ENCODE data around the gene NDEL1.

The NDEL1 gene

DNA sequence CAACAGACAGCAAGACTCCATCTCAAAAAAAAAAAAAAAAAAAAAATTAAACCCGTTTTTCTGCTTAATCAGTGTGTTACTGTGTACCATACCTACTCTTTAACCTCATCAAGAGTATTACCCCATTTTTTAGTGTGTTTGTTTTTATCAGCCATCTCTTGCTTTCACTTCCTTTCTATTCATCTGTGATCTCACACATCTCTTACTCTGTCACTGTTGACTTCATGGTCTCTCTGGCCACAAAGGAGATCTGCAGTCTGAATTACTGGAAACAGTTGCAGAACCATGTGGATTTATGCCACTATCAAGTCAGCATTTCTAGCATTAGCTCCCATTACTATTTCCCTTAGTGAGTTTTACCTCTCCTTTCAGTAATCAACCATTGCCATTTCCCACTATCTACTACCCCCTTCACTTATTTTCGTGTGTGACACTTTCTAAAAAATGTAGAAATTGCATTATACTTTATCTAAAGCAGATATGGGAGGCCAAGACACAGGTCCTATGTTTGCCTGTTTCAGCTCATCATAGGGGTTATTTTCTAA is 20.1 kb downstream of the NDEL1 start:
- DNase-seq (ENCODE audit: insufficient read length, low spot score) (no peak), FAIRE-seq (no peak)
- TF ChIP-seq POLR2A (IDR thresholded peaks at IDR 0.05; ENCODE audit: low read depth, low read length): no peak

DNA sequence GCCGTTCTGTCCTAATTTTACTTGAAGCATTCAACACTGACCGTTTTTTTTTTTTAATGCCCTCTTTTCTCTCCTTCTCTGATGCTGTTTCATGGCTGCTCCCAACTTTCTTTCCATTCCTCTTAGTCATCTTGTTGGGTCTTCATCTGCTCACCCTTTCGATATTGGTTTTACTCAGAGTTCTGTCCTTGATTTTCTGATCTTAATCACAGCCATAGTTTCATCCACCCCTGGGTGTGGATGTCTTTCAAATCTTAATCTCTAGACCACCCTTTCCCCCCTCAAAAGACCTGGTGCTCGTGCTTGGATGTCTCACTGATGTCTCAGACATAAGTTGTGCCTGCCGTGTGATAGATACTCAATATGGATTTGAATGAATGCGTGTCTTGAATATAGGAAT is 22.4 kb downstream of the NDEL1 start:
- FAIRE-seq (no peak), DNase-seq (ENCODE audit: insufficient read length, low spot score) (no peak)
- TF ChIP-seq POLR2A (IDR thresholded peaks at IDR 0.05; ENCODE audit: low read depth, low read length): no peak

DNA sequence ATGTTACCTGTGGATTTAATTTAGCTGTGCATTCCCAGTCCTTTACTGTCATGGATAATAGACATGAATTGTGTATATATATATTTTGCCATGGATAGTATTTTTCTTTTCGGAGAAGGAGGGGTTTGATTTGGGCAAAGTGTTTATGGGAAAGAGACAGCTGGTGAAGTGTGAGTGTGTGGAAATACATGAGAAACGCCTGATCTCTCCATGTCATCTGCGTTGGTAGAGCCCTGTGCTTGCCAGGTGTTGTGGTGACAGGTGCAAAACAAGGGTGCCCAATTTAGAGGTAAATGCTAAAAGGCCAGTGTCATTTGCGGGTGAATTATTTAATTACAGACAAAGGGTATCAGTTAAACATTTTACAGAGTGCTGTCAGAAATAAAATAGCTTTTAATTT is 23.4 kb downstream of the NDEL1 start:
- FAIRE-seq (no peak), DNase-seq (ENCODE audit: insufficient read length, low spot score) (no peak)
- TF ChIP-seq POLR2A (IDR thresholded peaks at IDR 0.05; ENCODE audit: low read depth, low read length): no peak

DNA sequence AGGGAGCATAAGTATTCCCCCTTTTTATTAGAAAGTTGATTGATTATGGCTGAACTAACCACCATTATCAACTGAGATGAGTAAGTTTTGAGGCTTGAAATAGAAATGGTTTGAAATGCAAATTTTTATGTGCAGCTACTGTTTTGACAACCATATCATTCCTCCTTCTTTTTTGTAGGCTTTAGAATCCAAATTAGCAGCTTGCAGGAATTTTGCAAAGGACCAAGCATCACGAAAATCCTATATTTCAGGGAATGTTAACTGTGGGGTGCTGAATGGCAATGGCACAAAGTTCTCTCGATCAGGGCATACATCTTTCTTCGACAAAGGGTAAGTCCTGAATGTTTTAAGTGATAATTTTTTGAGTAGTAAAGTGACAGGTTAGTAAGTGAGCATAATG is 24.1 kb downstream of the NDEL1 start:
- TF ChIP-seq POLR2A (IDR thresholded peaks at IDR 0.05; ENCODE audit: low read depth, low read length): no peak
- FAIRE-seq: no peak
- DNase-seq (ENCODE audit: insufficient read length, low spot score): no peak

DNA sequence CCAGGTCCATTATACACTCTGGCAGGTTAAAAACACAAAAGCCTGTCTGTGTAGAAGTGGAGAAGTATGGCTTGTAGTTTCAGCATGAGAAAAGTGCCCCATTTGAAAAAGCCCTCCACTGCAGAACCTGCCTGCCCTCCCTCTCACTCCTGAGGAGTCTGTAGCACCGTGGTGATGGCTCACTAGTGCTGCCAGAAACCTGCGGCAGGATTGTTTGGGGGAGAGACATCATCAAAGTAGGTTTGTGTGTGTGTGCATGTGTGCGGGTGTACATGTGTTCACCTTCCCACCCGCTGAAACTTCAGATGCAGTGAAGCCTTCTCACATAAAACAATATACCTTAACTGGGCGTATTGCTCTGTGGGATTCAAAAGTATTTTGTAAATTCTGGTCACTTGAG is 26.9 kb downstream of the NDEL1 start:
- no peak for TF ChIP-seq POLR2A (IDR thresholded peaks at IDR 0.05; ENCODE audit: low read depth, low read length)
- FAIRE-seq (no peak), DNase-seq (ENCODE audit: insufficient read length, low spot score) (no peak)

DNA sequence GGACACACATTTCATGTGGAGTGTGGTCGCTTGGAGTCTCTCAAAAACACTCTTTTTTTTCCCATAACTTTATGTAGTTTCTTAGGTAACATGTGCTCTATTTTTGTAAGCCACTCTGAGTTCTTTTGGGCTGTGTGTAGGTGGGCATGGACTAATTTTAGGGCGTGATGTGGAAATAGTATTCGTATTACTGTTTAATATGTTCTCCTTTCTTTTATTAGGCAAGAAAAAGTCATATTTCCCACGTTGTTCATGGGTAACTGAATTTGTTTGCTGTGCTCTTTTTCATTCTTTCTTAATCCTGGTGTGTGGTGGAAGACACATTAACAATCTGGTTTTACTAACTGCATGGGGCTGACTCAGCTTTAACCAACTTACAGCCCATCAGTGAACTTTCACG is 27.4 kb downstream of the NDEL1 start:
- DNase-seq (ENCODE audit: insufficient read length, low spot score) (no peak), FAIRE-seq (no peak)
- no peak for TF ChIP-seq POLR2A (IDR thresholded peaks at IDR 0.05; ENCODE audit: low read depth, low read length)

DNA sequence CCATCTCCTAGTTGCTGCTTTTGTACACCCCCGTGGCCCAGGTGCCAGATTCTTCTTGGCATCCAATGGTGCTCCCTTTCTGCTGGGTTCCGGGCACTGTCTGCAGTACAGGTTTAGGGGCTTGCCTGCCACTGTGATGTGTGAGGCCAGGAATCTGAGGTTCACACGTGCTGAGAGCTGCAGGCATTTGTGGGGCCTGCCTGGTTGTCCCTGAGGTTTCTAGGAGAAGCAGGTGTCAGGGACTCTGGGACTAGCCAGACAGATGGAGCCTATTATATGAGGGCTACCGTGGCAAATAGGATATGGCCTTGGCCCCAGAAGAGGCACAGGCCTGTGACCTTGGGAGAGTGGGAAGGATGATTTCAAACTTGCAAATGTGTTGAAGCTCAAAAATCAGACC is 29.3 kb downstream of the NDEL1 start:
- DNase-seq (ENCODE audit: insufficient read length, low spot score): no peak
- no peak for FAIRE-seq
- no peak for TF ChIP-seq POLR2A (IDR thresholded peaks at IDR 0.05; ENCODE audit: low read depth, low read length)

DNA sequence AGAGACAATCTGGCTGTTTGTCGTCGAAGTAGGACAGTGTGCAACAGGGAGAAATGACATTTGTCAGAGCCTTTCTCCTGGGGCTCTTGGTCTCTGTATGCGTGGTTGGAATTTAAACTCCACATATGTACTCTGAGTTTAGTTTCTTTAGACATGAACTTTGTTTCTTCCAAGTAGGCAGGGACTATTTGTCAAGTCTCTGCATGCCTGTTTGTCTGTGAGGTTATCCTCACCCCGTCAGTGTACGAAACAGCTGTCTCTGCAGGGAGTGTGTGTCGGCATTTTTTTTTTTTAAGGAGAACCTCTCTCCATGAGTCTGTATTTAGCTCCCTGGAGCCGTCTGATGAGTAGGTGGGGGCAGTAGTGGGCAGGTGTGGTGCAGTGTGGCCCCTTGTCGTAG is 29.7 kb downstream of the NDEL1 start:
- no peak for TF ChIP-seq POLR2A (IDR thresholded peaks at IDR 0.05; ENCODE audit: low read depth, low read length)
- DNase-seq (ENCODE audit: insufficient read length, low spot score) (no peak), FAIRE-seq (no peak)

DNA sequence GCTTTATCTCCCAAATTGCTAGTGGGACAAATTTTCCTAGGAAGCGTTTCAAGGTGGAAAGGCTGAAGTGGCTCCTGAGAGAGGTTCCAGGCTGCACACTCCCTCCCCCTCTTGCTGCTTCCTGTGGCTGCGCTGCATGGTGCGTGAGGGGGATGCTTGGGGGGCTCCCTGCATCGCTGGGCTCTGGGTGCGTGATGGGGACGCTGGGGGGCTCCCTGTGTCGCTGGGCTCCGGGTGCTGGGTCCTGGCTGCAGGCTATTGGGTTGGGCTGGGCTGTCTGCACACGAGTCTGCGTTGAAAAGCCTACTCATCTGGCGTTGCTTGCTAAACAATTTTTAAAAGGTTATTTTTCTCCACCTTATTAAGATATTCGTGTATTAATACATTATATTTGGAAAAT is 30.1 kb downstream of the NDEL1 start:
- DNase-seq (ENCODE audit: insufficient read length, low spot score): no peak
- no peak for TF ChIP-seq POLR2A (IDR thresholded peaks at IDR 0.05; ENCODE audit: low read depth, low read length)
- FAIRE-seq: no peak

DNA sequence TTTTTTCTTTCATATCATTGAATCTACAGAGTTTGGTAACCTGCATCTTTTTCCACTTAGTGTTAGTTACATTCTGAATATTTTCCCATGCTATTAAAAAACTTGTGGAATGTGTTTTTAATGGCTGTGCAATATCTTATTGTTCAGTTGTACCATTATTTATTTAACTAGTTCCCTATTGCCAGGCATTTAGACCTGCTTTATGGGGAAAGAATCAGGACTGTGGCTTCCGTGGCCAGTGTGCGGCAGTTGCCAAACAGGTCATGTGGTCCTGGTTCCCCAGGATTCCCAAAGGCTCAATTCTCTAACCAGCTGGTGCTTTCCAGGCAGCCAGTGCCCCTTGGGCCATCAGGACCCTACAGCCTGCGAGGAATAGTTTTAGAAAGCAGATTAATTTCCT is 30.8 kb downstream of the NDEL1 start:
- TF ChIP-seq POLR2A (IDR thresholded peaks at IDR 0.05; ENCODE audit: low read depth, low read length): no peak
- no peak for DNase-seq (ENCODE audit: insufficient read length, low spot score)

DNA sequence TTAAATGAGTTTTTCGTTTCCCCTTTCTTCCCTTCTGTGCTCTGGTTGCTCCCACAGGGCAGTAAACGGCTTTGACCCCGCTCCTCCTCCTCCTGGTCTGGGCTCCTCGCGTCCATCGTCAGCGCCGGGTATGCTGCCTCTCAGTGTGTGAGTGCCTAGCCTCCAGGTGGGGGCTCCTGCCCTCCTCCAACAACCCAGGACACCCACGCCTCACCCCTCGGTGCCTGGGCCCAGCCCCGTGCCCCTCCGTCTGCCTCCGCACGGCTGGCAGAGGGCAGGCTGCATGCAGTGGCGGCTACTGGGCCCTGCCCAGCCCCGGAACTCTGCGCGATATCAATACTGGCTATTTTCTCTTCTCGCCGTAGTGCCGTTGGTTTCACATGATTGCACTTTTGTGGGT is 31.2 kb downstream of the NDEL1 start:
- FAIRE-seq: no peak
- no peak for TF ChIP-seq POLR2A (IDR thresholded peaks at IDR 0.05; ENCODE audit: low read depth, low read length)
- DNase-seq (ENCODE audit: insufficient read length, low spot score): no peak

More for the DNA sequence above, 30.8 kb downstream of the NDEL1 start:
- FAIRE-seq: no peak

DNA sequence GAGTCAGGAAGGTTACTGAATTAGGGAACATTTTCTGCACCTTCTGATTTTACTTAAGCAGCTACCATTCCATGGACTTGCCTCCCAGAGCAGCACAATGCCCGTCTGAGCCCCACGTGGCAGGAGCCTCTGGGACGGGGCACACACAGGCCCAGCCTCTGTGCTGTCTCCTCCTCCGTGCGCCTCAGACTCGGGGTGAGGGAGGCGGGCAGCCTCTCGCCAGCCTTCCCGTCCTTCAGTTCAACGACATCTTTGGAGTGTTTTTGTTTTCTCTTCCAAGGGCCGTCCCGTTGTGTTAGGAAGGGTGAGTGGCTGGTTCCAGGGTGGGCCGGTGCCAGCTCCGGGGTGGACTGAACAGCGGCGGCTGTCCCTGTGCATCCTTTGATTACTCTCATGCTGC is 31.8 kb downstream of the NDEL1 start:
- FAIRE-seq: no peak

DNA sequence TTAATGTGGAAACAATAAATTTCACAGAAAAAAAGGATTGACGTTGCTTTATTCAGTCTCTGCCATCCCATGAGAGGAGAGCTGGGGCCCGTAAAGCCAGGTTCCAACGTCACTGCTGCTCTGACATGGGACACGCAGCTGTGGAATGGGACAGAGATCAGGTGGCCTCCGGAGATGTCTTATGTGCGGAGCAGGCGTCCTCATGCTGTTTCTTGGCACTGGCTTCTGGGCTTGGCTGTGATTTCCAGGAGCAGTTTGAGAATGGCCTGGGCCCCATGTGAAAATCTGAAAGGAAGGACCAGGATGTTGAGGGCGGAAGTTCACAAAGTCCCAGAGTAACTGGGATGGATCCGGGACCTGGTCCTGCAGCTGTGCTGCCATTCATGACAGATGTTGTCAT is 32.4 kb downstream of the NDEL1 start:
- TF ChIP-seq POLR2A (IDR thresholded peaks at IDR 0.05; ENCODE audit: low read depth, low read length): no peak
- no peak for FAIRE-seq
- no peak for DNase-seq (ENCODE audit: insufficient read length, low spot score)

More for the DNA sequence above, 31.8 kb downstream of the NDEL1 start:
- DNase-seq (ENCODE audit: insufficient read length, low spot score): no peak
- no peak for TF ChIP-seq POLR2A (IDR thresholded peaks at IDR 0.05; ENCODE audit: low read depth, low read length)

DNA sequence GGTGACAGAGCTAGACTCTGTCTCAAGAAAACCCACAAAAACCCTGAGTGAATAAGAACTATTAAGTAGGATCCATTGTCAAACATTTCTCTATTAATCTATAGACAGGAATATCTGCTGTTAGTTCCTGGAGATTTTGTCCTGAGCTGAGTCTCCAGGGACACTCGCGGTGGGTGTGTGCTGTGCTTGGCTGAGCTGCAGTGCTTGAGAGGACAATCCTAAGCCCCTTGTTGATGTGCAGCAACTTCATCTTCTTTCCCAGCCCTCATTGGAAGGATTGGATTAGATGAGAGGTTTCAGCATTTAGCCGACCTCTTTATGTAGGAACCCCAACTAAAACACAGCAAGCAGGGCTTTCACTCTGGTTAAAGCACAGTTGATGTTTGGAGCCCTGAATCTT is 33.3 kb downstream of the NDEL1 start:
- no peak for DNase-seq (ENCODE audit: insufficient read length, low spot score)
- no peak for TF ChIP-seq POLR2A (IDR thresholded peaks at IDR 0.05; ENCODE audit: low read depth, low read length)
- FAIRE-seq: no peak

DNA sequence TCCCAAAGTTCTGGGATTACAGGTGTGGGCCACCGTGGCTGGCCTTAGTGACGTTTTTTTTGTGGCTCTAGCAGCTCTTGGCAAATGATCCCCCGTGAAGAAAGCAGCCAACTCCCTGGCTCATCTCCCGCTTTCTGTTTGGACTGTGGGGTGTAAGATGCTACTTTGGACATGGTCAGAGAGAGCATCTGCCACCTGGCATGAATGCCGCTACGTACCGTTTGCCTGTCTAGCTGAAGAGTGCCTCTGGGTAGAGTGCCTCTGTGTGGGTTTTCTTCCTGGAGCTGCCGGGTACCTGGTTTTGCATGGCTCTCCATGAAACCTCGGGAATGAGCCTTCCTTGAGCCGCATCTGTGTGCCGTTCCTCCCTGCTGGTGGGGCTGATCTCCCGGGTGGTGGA is 34.3 kb downstream of the NDEL1 start:
- DNase-seq (ENCODE audit: insufficient read length, low spot score) (no peak), FAIRE-seq (no peak)
- TF ChIP-seq POLR2A (IDR thresholded peaks at IDR 0.05; ENCODE audit: low read depth, low read length): no peak

DNA sequence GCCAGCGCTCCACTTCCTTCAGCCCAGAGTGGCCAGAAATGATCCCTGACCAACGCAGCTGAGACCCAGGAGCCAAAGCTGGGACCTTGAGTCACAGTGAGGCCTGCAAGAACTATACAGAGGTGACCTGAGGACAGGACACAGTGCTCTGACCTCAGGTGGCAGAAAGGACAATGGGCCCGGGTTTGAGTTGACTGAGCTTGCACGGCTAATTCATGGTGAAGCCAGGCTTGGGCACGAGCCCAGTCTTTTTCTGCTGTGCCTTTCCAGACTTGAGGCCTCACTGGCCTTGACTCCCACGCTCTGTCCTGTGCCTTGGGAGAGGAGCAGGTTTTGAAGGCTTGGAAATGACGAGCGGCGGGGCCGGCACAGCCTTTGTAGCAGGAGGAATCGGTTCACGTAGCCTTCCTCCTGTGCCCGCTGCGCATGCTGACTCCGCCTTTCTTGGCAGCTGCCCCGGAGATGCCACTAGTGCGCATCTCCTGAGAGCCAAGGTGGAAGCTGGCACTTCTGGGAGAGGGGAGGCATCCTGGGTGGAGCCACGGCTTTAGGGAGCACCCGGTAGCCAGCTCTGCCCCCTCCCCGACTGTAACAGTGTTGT is 34.9 kb downstream of the NDEL1 start:
- no peak for TF ChIP-seq POLR2A (IDR thresholded peaks at IDR 0.05; ENCODE audit: low read depth, low read length)
- FAIRE-seq: no peak
- DNase-seq (ENCODE audit: insufficient read length, low spot score): no peak

Measured in H54 (cell line).